ENCODE results near the gene BOC.

- TF ChIP-seq CTCF (IDR thresholded peaks at IDR 0.05; ENCODE audit: extremely low read depth in 1 of 2, insufficient read depth in 1 of 2, low read depth in 1 of 2, low read length in 2 of 2): no peak
- no peak for TF ChIP-seq MAX (IDR thresholded peaks at IDR 0.05; ENCODE audit: insufficient read depth, insufficient read length)
- no peak for TF ChIP-seq POLR2A (IDR thresholded peaks at IDR 0.05; ENCODE audit: low read depth, low read length)
- TF ChIP-seq POLR2AphosphoS5 (IDR thresholded peaks at IDR 0.05; ENCODE audit: insufficient read depth, low read depth, low read length): no peak
Observed at GRCh38 chr3:113186566-113186965, 24.8 kb upstream of the BOC start.

Data from endothelial cell of umbilical vein (primary cell).